GM12878 (cell line): ENCODE results near the gene ANKRD13B. TPM values are rescaled to one million over a fixed set of nuclear protein-coding genes. Genes with fewer than 3 reads are reported as not detected.

Experiments used
- ATAC-seq: fragments of 200-7000 bp; cut with Tn5 transposase; 3 replicates; pipeline ENCODE4 v1.9.1; 2020; ENCODE audit warnings: mild to moderate bottlenecking, moderate library complexity
- BruUV-seq: library from RNA; stranded (reverse); fragments of 400-500 nt; replicated peaks from 2 replicates; lab custom pipeline; 2021; lab: Mats Ljungman, UMichigan
- CTCF ChIA-PET: fragments of 300-600 bp; sonication (Branson Sonifier 250); formaldehyde crosslinking; extraction: SDS; loops from one replicate; lab custom pipeline; 2021; ENCODE audit warnings: inconsistent platforms; lab: Yijun Ruan, JAX
- POLR2A ChIA-PET: fragments of 350-600 bp; formaldehyde crosslinking; extraction: SDS; loops from one replicate; lab custom pipeline; 2021; ENCODE audit warnings: inconsistent platforms; lab: Charles Lee
- RAD21 ChIA-PET: fragments of 300-600 bp; sonication (Branson Sonifier 250); formaldehyde crosslinking; loops from one replicate; lab custom pipeline; 2023; ENCODE audit warnings: antibody characterized with exemption; ENCODE audit not compliant: unreplicated experiment; lab: Charles Lee
- SMC1A ChIA-PET: fragments of 300-600 bp; sonication (Branson Sonifier 250); formaldehyde crosslinking; loops from one replicate; lab custom pipeline; 2023; ENCODE audit not compliant: unreplicated experiment, uncharacterized antibody; lab: Charles Lee
- DNase-seq: peaks from one replicate; pipeline ENCODE4 v3.0.0-alpha.2; 2011; ENCODE audit warnings: low read depth, low spot score
- FAIRE-seq: peaks from 3 replicates; lab custom pipeline; 2011; peaks lifted over from hg19 to GRCh38; lab: Jason Lieb, UNC
- H2AFZ ChIP-seq: 2 replicates; pipeline ENCODE4 v1.6.0; 2011; ENCODE audit warnings: low read depth, low read length, control low read depth; ENCODE audit not compliant: control insufficient read depth
- H3K27ac ChIP-seq: 2 replicates; pipeline ENCODE4 v1.5.1; 2011; ENCODE audit warnings: control low read depth; ENCODE audit not compliant: control insufficient read depth, insufficient read depth
- H3K27me3 ChIP-seq, 2 experiments: replicated peaks in 1 of 2; 2 replicates each; pipeline versions ENCODE4 v1.6.0 to v1.6.1; 2011; ENCODE audit warnings: low read length in 1 of 2; ENCODE audit not compliant: control insufficient read depth in 2 of 2, insufficient read depth in 2 of 2
- H3K36me3 ChIP-seq, 2 experiments: 2 replicates each; pipeline ENCODE4 v1.5.1; 2011; ENCODE audit warnings: low read length in 1 of 2; ENCODE audit not compliant: control insufficient read depth in 2 of 2, insufficient read depth in 2 of 2
- H3K4me1 ChIP-seq: 2 replicates; pipeline ENCODE4 v1.6.1; 2011; ENCODE audit warnings: mild to moderate bottlenecking, low read length, moderate library complexity, mixed read lengths; ENCODE audit not compliant: control insufficient read depth, insufficient read depth
- H3K4me2 ChIP-seq: 2 replicates; pipeline ENCODE4 v1.6.0; 2011; ENCODE audit warnings: control low read depth; ENCODE audit not compliant: control insufficient read depth, insufficient read depth
- H3K4me3 ChIP-seq: fragments of 200-600 bp; sonication (generic); 2 replicates; pipeline ENCODE4 v1.5.1; 2016
- H3K79me2 ChIP-seq: 2 replicates; pipeline ENCODE4 v1.6.0; 2011; ENCODE audit warnings: low read length; ENCODE audit not compliant: control insufficient read depth, insufficient read depth
- H3K9ac ChIP-seq: 2 replicates; pipeline ENCODE4 v1.8.0; 2011; ENCODE audit warnings: low read length, control low read depth, mixed read lengths; ENCODE audit not compliant: control insufficient read depth, insufficient read depth
- H3K9me3 ChIP-seq: replicated peaks from 3 replicates; pipeline ENCODE4 v1.5.1; 2011; ENCODE audit warnings: mild to moderate bottlenecking, low read length; ENCODE audit not compliant: control insufficient read depth, insufficient read depth
- H4K20me1 ChIP-seq: 2 replicates; pipeline ENCODE4 v1.6.0; 2011; ENCODE audit not compliant: control insufficient read depth, insufficient read depth
- ASH2L ChIP-seq: fragments of 300-600, 200-600 bp; sonication (generic); IDR thresholded peaks from 2 replicates; pipeline ENCODE4 v1.6.1; 2017; ENCODE audit warnings: low read depth, mild to moderate bottlenecking, borderline replicate concordance
- ATF3 ChIP-seq: IDR thresholded peaks from 2 replicates; pipeline ENCODE4 v1.6.1; 2011; ENCODE audit warnings: low read depth, mild to moderate bottlenecking, low read length, moderate library complexity, borderline replicate concordance; ENCODE audit errors: extremely low read depth
- CHD2 ChIP-seq: IDR thresholded peaks from 2 replicates; pipeline ENCODE4 v1.6.1; 2011; ENCODE audit warnings: low read depth, low read length, improper control_type of control experiment, borderline replicate concordance
- CREB1 ChIP-seq: IDR thresholded peaks from 2 replicates; pipeline ENCODE4 v1.6.1; 2012; ENCODE audit warnings: low read depth, mild to moderate bottlenecking, inconsistent platforms
- EP300 ChIP-seq, 2 experiments: fragments of 150-350 bp in 1 of 2; IDR thresholded peaks; 2 replicates each; pipeline ENCODE4 v1.6.1; 2011 to 2012; ENCODE audit warnings: low read depth in 2 of 2, low read length in 2 of 2, borderline replicate concordance in 1 of 2, improper control_type of control experiment in 1 of 2, inconsistent platforms in 1 of 2; ENCODE audit not compliant: control insufficient read depth in 1 of 2
- IKZF1 ChIP-seq: fragments of 450-650 bp; conservative IDR thresholded peaks from 2 replicates; pipeline ENCODE4 v1.6.1; 2017; ENCODE audit warnings: antibody characterized with exemption, mild to moderate bottlenecking
- LARP7 ChIP-seq: fragments of 450-650 bp; IDR thresholded peaks from 2 replicates; pipeline ENCODE4 v1.6.1; 2017; ENCODE audit warnings: mild to moderate bottlenecking
- MTA2 ChIP-seq: fragments of 450-650 bp; IDR thresholded peaks from 2 replicates; pipeline ENCODE4 v1.6.1; 2016; ENCODE audit warnings: low read depth, mild to moderate bottlenecking, moderate library complexity
- NR2C1 ChIP-seq: fragments of 450-650 bp; IDR thresholded peaks from 2 replicates; pipeline ENCODE4 v1.6.1; 2017; ENCODE audit warnings: antibody characterized with exemption, mild to moderate bottlenecking, moderate library complexity
- POLR2A ChIP-seq: IDR thresholded peaks from 2 replicates; pipeline ENCODE4 v1.6.1; 2011; ENCODE audit warnings: low read depth, mild to moderate bottlenecking, low read length
- RB1 ChIP-seq: fragments of 450-650 bp; formaldehyde crosslinking; IDR thresholded peaks from 2 replicates; pipeline ENCODE4 v1.6.1; 2017; ENCODE audit warnings: mild to moderate bottlenecking, borderline replicate concordance
- SMAD5 ChIP-seq: IDR thresholded peaks from 2 replicates; pipeline ENCODE4 v1.6.1; 2016; ENCODE audit warnings: antibody characterized with exemption, low read depth
- STAT1 ChIP-seq: fragments of 450-650 bp; conservative IDR thresholded peaks from 2 replicates; pipeline ENCODE4 v1.6.1; 2014; ENCODE audit warnings: antibody characterized with exemption, mild to moderate bottlenecking
- TBL1XR1 ChIP-seq: IDR thresholded peaks from 2 replicates; pipeline ENCODE4 v1.6.1; 2012; ENCODE audit warnings: low read depth, low read length, improper control_type of control experiment
- TCF3 ChIP-seq: IDR thresholded peaks from 2 replicates; pipeline ENCODE4 v1.6.1; 2012; ENCODE audit warnings: low read depth, mild to moderate bottlenecking, low read length, borderline replicate concordance; ENCODE audit not compliant: insufficient read depth
- ZNF24 ChIP-seq: fragments of 450-650 bp; IDR thresholded peaks from 2 replicates; pipeline ENCODE4 v1.6.1; 2017; ENCODE audit warnings: antibody characterized with exemption, mild to moderate bottlenecking
- WGBS: methylation state at CpG from one replicate; pipeline ENCODE4 v1.1.6; 2016; ENCODE audit warnings: low lambda C conversion rate; ENCODE audit not compliant: insufficient replicate concordance, insufficient coverage; ENCODE audit errors: missing lambda C conversion rate; 5-methylcytosine and 5-hydroxymethylcytosine counted together
- in situ Hi-C: fragments of 300-500 bp; cut with MboI; formaldehyde crosslinking; loops from 9 replicates; pipeline ENCODE4 v1.14.3; 2018; ENCODE audit warnings: mixed read lengths
- intact Hi-C: fragments of 100-400 bp; cut with micrococcal nuclease; formaldehyde crosslinking; loops from one replicate; pipeline ENCODE4 v1.14.2; 2022; ENCODE audit not compliant: unreplicated experiment
- polyA plus RNA-seq, 11 experiments: library from polyadenylated mRNA; depleted of rRNA in 4 of 11; unstranded in 6 of 11; stranded (reverse) in 5 of 11; fragments of >200 nt; fragmentation: Nextera tagmentation in 4 of 11; fragmentation: Illumina TruSeq in 1 of 11; extraction: Ambion mirVana in 4 of 11; extraction: Trizol in 1 of 11; gene quantifications; 1 replicate in 1 of 11; 2 replicates in 10 of 11; pipeline versions ENCODE4 v1.2.1 to v1.2.3, GENCODE V29; 2011 to 2016; ENCODE audit warnings: inconsistent platforms in 2 of 11, missing spikeins in 2 of 11, low read depth in 1 of 11
- total RNA-seq, 4 experiments: library from RNA; depleted of rRNA in 3 of 4; stranded (reverse); fragments of >200 nt in 3 of 4; fragmentation: Illumina TruSeq in 1 of 4; extraction: Trizol in 1 of 4; gene quantifications; 2 replicates each; pipeline versions ENCODE4 v1.2.1 to v1.2.3, GENCODE V29; 2013 to 2021

Gene ANKRD13B
- total and polyA plus RNA-seq, 10 of the 15 experiments (the other 5 are each of a cell fraction or from before 2014, with no cell fraction given), result 0.18 to 15.0 (median 2.8) TPM

- TF ChIP-seq STAT1 (no peak), MTA2 (no peak), TBL1XR1 (no peak)
These were observed 35.7 kb downstream of the ANKRD13B start (continued) for GRCh38 chr17:29628644-29629043.

- DNase-seq (no peak), ATAC-seq (no peak), FAIRE-seq (no peak)
- no peak overlapping the region for H2AFZ ChIP-seq
- H3K79me2 ChIP-seq, result no peaks in the 10 kb centered on the region
- in situ Hi-C loops (no loop called here), intact Hi-C loops (no loop called here)
- H4K20me1 ChIP-seq, result no peaks in the 10 kb centered on the region
- no peaks in the 10 kb centered on the region for H3K9me3 ChIP-seq
- WGBS, result 35% methylated on average over 2 of the region's 2 CpGs
- ChIA-PET POLR2A (no interaction called here), SMC1A (no interaction called here), CTCF (no interaction called here)
- no TSS peak for BruUV-seq
- peaks cover 23 to 26% of the 10 kb centered on the region in 2 experiments for H3K36me3 ChIP-seq
- H3K4me3 ChIP-seq, result no peak overlapping the region
- H3K4me1 ChIP-seq, result no peaks in the 10 kb centered on the region
- H3K27ac ChIP-seq, result no peak overlapping the region
- H3K4me2 ChIP-seq, result no peak overlapping the region
- H3K27me3 ChIP-seq, result no peaks in the 10 kb centered on the region
- TF ChIP-seq LARP7 (no peak), SMAD5 (no peak), ATF3 (no peak), NR2C1 (no peak), ZNF24 (no peak), CHD2 (no peak), POLR2A (no peak), ASH2L (no peak), STAT1 (no peak), TCF3 (no peak), EP300 (IDR thresholded peaks at IDR 0.05; ENCODE audit: borderline replicate concordance in 1 of 2, control insufficient read depth in 1 of 2, low read depth in 2 of 2, low read length in 2 of 2) (no peak), RB1 (no peak), CREB1 (no peak), IKZF1 (no peak)
- TF ChIP-seq, all 136 proteins: peak for 0
- no peak overlapping the region for H3K9ac ChIP-seq
- RAD21 ChIA-PET, result no interaction called here
These were observed 36.9 kb downstream of the ANKRD13B start for GRCh38 chr17:29629839-29630238.
